T1000 (cell line): ENCODE measurements around the gene C21orf58.

Experiments used
- DNase-seq: peaks from one replicate; lab custom pipeline; 2025; ENCODE audit warnings: mixed read lengths; lab: John Stamatoyannopoulos, UW

The C21orf58 gene

DNA sequence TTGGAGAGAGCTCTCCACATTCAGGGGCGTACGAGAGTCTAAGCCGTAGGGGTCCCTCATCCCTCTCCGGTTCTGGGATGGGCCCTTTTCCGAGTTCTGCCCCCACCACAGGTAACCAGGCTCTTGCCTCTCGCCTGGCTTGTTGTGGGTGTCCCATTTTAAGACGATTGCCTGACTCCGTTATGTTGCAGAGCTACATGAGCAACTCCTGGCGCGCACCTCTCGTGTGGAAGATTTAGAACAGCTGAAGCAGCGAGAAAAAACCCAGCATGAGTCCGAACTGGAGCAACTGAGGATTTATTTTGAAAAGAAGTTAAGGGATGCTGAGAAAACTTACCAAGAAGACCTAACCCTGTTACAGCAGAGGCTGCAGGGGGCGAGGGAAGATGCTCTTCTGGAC lies 29.2 kb upstream of the C21orf58 start:
- no peak for DNase-seq

DNA sequence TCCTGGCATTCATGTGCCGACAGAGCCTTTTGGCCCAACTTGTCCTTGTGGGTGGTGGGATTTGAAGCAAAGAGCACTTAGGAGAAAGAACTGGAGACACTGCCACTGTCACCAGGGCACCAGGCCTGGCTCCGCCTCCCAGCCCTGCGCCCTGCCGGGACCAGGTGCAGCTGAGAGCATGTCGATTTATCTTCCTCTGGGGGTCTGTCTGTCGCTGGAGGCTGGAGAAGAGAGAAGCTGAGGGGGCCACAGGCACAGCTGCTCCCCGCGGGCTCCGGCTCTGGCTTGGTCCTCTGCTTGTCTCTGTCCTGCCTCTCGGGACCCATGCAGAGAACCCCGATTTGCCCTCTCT lies 28.5 kb upstream of the C21orf58 start:
- DNase-seq, result no peak

DNA sequence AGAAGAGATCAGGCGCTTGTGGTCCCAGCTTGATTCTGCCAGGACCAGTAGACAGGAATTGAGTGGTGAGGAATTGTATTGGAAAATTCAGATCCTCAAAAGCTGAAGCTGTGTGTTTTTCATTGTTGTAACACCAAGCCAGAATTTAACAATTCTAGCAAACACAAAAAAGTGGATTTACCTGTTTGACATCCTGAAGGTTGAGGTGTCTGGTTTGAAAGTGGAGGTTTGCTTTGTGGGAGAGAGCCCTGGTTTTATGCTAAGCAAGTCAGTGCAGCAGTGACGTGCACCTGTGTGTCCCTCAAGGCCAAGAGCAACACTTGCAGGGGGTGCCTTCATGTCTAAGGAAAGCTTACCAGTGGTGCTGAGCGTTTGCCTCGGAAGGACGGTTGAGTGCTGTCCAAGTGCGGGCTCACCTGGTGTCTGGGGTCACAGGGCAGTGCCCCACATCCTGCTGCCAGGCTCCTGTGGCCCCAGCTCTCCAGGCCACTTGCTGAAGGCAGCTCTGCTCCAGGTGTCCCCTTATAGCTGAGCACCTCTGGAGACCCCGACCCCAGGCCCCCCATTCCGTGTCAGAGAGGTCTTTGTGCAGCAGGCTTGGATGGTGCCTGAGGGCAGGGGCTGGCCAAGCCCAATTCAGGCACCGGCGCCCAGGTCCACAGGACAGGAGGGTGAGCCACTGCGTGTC lies 27.9 kb upstream of the C21orf58 start:
- no peak for DNase-seq

DNA sequence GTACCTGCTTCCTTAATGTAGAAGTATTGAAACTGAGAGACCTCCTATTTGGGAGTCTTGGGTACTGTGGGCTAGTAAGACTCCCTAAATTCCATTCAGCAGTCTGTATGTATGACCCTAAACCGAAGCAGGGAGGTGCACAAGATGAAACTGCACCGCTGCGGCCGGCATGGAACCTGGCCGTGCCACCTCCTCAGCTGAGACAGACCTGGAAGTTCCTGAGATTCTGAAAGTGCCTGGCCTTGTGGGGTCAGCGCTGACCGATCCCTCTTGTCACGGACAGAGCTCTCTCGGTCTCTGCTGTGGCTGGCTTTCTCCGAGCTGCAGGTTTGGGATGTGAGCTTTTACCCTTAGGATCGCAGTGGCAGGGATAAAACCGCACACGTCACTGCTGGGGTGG lies 27.3 kb upstream of the C21orf58 start:
- no peak for DNase-seq

DNA sequence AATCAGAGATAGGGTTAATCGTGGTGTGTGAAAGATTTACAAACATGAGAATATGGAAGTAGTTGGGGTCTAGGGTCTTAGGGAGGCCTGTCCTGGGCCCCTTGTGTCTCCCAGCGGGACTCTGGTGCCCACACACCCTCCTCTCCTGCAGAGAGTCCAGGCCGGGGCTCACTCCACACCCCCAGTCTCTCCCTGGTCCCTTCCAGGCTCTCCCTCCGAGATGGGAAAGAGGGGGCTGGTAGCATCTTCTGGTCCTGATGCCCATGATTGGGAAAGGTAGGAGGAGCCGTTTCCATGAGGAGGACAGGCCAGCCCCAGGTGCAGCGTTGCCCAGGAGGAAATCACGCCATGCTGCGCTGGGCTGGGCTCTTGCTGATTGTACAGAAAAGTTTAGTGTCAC lies 26.9 kb upstream of the C21orf58 start:
- no peak for DNase-seq

DNA sequence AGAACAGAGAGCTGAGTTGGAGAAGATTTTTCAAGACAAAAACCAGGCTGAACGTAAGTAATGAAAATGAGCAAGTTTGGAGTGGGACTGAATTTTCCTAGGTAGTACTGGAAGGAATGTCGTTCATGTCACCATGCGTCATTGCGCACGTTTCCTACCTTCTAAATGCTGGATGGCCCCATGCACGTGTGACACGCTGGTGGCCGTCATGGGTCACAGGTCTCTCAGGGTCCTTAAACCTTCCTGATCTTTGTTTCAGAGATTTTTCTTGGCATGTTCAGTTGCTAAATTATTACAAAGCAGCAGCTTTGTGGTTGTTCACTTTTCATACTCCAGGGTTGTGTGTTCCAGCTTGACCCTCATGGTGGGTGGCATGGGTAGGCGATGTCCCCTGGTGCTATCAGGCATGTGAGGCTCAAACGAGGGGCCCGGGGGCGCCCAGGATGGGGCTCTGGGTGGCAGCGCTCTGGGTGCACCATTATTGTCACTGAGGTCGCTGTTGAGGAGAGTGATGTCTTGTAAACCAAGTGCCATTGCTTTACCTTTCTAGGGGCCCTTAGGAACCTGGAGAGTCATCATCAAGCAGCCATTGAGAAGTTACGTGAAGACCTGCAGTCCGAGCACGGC lies 25.6 kb upstream of the C21orf58 start:
- no peak for DNase-seq

DNA sequence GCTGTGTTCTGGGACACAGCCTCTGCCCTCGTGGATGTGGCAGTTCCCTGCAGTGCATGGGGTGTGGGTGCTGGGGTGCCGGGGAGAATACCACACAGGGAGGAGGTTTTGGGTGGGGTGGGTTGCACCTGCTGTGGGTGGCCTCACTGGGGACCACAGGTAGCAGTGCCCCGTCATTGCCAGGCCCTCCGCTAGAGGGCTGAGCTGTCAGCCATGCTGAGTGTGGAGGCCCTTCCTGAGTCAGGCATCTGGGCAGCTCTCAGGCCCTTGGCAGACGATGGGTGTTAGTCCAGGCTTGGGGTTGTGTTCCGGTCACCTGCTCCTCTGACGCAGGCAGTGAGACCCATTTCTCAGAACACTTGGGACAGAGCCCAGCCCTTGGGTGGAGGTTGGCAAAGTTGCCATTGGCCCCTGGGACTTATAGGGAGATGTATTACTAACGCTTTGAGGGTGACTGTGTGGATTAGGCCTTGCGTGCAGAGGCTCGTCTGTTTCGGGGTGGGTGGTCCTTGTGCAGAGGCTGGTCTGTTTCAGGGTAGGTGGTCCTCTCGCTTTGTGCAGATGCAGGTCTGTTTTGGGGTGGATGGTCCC lies 24.2 kb upstream of the C21orf58 start:
- no peak for DNase-seq

DNA sequence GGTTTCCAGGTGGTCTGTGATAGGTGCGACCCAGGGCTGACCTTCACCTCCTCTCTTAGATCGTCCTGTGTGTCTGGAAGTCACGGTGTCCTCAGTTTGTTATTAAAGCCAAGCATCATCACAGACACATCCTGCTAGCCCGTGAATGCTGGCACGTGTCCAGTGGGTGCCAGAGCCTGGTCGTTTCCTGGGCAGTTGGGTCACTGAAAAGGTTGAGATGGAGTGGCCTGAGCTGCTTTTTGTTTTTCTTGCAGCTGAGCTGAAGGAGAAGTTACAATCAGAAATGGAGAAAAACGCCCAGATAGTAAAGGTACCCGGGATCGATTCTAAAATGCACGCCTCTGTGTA lies 23.5 kb upstream of the C21orf58 start:
- no peak for DNase-seq

DNA sequence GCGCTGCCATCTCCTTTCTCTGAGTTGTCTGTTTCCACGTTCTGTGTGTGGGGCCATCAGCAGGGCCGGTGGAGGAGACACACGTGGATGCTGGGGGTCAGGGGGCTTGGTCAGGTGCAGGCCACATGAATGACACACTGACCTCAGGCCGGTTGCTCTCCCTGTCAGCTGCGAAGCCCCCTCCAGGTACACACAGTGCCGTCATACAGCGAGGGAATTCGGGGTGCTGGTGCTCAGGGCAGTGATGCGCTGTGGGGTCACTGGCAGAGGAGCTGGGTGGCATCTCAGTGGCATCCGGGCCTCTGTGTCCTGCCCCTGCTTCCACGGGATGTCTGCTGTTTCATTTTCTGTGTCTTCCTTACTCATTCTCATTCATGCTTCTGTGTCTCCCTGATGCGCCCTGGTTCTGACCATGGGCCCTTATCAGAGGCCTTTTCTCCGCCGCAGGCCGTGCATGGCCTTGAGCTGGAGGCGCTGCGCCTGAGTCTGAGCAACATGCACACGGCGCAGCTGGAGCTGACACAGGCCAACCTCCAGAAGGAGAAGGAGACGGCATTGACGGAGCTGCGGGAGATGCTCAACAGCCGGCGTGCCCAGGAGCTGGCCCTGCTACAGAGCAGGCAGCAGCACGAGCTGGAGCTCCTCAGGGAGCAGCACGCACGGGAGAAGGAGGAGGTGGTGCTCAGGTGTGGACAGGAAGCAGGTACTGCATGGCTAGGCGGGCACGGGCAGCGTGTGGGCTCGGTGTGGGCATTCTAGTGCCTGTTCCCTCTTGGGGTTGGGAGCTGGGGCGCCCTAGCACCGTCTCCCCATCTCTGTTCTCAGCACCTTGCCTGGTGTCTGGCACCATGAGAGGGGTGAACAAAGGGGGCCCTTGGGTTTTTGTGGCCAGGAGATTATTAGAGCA lies 22.9 kb upstream of the C21orf58 start:
- no peak for DNase-seq

DNA sequence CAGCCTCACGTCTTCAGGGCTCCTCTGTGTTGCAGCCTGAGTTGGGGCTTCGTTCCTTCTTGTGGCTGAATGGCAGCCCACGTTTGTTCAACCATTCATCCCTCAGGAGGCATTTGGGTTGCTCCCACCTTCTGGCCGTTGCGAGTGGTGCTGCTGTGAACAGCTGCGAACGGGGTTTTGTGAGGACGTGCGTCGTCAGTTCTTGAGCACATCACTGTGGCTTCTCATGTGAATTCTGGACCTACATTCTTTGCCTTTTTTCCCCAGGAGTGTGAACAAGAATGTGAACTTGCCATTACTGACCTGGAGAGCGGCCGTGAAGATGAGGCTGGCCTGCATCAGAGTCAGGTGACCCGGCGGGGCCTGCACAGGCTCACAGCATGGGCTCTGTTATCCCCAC lies 22.2 kb upstream of the C21orf58 start:
- DNase-seq, result no peak

DNA sequence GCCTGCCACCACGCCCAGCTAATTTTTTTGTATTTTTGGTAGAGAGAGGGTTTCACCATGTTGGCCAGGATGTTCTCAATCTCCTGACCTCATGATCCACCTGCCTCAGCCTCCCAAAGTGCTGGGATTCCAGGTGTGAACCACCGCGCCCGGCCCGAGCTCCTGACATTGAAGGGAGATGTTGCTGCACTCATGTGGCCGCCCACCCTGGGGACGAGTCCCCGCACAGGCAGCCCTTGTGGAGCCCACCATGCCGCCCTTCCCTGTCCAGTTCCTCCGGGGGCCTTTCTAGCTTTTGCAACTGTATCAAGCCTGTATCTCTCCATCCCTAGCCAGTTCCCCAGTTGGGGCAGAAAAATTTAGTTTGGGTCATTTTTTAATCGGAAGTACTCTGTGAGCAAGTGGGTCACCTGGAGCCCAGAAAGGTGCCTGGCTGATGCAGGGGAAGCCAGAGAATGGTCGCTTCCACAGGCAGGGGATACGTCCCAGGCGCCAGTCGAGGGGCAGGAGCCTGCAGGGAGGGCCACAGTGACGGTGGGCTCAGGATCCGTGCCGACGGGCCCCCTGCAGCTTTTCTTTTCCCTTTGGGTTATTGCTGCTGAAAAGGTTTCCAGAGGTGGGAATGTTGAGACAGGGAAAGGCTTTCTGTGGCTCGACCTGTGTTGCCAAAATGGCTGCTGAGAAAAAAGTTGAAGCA lies 20.7 kb upstream of the C21orf58 start:
- DNase-seq, result no peak

DNA sequence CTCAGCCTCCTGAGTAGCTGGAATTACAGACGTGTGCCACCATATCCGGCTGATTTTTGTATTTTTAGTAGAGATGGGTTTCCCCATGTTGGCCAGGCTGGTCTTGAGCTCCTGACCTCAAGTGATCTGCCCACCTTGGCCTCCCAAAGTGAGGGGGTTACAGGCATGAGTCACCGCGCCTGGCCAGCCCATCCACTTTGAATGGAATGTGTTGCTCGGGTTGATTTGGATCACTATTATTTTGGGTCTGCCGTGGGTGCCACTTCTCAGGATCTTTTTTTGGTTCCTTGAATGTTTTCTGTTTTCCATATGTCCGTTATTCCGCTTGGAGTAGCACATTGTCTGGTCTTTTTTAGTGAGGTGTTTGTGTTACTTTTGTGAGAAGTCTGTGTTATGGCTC lies 17.3 kb upstream of the C21orf58 start:
- no peak for DNase-seq

DNA sequence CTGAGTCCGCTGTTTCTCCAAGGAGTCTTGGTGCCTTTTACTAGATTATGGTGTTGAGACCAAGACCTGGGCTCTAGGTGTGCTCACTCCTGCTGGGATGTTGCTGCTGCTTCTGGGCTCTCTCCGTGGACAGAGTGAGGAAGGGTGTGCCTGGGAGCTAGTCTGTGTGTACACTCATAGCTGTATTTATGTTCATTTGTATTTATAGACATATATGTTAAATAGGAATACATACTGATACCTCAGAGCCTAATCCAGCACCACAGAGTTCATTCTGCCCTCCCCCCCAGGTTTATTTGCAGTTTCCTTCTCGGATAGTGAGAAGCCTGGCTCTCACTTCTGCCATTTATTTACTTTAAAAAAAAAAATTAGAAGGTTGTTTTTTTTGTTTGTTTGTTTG lies 12.9 kb upstream of the C21orf58 start:
- DNase-seq, result no peak

DNA sequence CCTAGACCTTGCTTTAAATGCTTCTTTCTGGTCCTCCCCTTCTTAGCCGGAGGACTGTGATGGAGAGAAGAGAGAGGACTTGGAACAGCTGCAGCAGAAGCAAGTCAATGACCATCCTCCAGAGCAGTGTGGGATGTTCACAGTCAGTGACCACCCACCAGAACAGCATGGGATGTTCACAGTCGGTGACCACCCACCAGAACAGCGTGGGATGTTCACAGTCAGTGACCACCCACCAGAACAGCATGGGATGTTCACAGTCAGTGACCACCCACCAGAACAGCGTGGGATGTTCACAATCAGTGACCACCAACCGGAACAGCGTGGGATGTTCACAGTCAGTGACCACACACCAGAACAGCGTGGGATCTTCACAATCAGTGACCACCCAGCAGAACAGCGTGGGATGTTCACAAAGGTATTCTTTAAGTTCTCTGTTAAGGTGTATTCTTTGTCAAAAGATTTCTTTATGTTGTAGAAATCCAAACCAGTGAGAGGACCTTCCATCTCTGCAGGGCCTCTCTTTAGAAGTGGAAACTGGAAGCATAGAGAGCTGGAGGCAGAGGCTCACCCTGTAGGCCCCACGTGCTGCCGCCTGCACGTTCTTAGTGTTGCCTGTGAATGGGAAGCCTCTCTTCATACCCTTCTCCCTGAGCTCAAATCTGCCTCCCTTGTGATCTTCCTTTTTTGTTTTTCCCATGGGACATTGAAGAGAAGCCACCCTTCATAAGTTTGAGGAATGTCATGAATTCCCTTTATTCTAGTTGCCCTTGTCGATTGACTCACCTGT lies 10.9 kb upstream of the C21orf58 start:
- DNase-seq, result no peak

DNA sequence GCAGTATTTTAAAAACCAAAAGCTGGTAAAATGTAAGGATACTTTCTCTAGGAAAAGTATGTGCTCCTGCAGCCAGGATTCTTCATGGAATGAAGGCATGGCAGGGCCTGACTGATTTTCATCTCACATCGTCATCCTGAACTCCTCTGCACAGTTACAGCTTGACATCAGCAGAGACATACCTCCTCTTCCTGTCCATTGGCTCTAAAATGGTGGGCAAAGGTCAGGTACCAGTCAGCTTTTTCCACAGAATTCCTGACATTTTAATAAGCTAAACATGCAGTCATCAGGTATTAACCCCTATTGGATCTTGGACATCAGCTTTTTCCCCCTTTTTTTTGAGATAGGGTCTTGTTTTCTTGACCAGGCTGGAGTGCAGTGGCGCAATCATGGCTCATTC lies 6.1 kb upstream of the C21orf58 start:
- DNase-seq, result no peak

DNA sequence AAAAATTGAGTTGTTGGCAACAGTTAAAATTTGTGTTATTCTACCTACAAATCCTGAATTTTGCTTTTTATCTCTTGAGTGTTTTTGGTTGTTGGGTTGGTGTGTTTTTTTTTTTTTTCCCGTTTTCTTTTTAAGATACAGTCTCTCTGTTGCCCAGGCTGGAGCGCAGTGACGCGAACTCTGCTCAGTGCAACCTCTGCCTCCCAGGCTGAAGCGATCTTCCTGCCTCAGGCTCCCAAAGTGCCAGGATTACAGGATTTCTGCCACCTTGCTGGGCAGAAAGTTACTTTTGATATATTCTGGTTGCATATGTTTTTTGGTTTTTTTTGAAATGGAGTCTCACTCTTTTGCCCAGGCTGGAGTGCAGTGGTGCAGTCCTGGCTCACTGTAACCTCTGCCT lies 4.5 kb upstream of the C21orf58 start:
- DNase-seq, result no peak

DNA sequence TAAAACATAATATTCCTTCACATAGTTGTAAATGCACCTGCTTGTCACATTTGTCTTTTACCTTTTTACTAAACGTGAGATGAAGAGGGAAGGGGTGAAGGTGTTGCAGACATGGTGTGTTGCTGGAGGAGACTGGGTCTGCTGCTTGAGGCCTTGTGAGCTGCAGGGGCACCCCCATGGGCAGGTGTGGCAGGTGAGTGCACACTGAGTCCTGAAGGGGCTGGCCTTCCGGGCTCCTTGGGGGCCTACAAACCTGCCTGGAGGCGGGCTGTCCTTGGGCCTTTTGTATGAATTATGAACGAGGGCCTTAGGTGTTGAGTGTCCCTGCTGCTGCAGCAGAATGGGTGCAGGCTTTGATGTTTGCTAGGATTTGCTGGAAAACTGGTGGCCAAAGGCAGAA lies 4.0 kb upstream of the C21orf58 start:
- DNase-seq, result no peak

DNA sequence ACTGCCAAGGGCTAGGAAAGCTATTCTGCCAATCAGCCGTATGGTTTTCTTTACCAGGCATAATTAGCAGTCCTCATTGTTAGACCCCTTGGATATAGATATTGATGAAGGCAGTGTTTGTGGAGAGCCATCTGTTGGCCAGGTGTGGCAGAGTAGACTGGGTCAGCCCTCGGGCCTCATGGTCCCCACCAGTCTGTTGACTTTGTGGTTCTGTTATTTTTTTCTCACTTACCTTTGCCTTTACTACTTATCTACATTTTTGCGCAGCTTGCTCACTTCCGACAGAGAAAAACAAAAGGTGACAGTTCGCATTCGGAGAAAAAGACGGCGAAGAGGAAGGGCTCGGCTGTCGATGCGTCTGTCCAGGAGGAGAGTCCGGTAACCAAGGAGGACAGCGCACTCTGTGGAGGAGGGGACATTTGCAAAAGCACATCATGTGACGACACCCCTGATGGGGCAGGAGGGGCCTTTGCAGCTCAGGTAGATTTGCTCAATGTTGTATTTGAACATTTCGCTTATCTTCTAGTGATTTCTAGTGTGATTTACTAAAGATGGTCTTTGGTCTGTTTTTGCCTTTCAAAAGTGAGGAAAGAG lies 2.5 kb upstream of the C21orf58 start:
- DNase-seq, result no peak

DNA sequence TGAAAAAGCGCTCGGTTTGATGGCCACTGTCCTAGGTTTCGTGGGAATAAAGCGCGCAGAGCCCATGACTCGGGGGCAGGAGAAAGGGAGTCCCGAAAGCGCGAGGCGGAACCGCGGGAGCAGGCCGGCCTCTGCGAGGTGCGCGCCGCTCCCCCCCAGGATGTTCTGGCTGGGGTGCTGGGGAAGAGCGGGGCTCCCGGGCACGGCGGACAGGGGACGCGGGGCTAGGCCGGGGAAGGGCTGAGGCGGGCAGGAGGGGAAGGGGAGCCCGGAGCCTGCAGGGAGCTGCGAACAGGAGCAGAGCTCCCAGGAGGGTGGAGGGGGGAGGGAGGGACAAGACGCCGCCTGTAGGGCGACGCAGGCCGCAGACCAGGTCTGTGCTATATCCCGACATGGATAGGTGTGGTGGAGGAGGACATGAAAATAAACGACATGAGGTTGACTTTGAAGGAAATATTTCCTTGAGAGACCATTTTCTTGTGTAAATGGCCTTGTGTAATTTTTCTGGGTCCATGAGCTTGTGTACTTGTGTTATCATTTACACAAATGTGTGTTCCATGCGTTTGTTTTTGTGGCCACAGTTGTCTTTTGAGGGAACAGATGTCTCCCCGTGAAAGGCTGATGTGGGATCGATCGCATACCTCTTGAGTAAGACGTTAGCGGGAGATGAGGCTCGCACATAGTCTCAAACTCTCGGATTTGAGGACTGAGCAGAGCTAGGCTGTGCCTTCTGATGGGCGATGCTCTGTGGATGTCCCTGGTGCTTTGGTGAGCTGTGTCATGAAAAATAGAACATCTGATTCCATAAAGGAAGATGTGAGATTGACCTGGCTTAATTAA lies 1.6 kb upstream of the C21orf58 start:
- DNase-seq, result no peak
